SU-DHL-6 (cell line): ENCODE results near the gene CNPY4.

ENCODE experiments used
- H2AFZ ChIP-seq: fragments of 200-600 bp; sonication (generic); 2 replicates; pipeline ENCODE4 v1.6.1; 2014; ENCODE audit warnings: low read depth, mild to moderate bottlenecking, moderate library complexity, mixed read lengths, antibody characterized with exemption, low read length; ENCODE audit not compliant: severe bottlenecking
- H3F3A ChIP-seq: fragments of 200-600 bp; shearing (Covaris generic); 2 replicates; pipeline ENCODE4 v1.6.0; 2016; ENCODE audit warnings: antibody characterized with exemption, mild to moderate bottlenecking; ENCODE audit not compliant: insufficient read depth
- H3K27ac ChIP-seq: fragments of 200-600 bp; sonication (generic); 2 replicates; pipeline ENCODE4 v1.5.1; 2016; ENCODE audit warnings: low read depth, mild to moderate bottlenecking, low read length, moderate library complexity, mixed read lengths
- H3K27me3 ChIP-seq: fragments of 200-600 bp; sonication (generic), shearing (Covaris generic); 2 replicates; pipeline ENCODE4 v1.6.0; 2014; ENCODE audit warnings: mild to moderate bottlenecking, low read length
- H3K36me3 ChIP-seq: fragments of 200-600 bp; sonication (generic); 2 replicates; pipeline ENCODE4 v1.6.1; 2014; ENCODE audit warnings: mild to moderate bottlenecking, low read length, mixed read lengths
- H3K4me2 ChIP-seq: fragments of 300-600, 200-600 bp; shearing (Covaris generic), sonication (generic); 2 replicates; pipeline ENCODE4 v1.6.0; 2014; ENCODE audit warnings: low read length, low read depth, mild to moderate bottlenecking; ENCODE audit not compliant: poor library complexity, severe bottlenecking
- H3K4me3 ChIP-seq: fragments of 200-600 bp; sonication (generic); 2 replicates; pipeline ENCODE4 v1.5.1; 2014; ENCODE audit warnings: antibody characterized with exemption, low read length, mild to moderate bottlenecking, mixed read lengths; ENCODE audit not compliant: insufficient read depth, poor library complexity, severe bottlenecking
- H3K79me2 ChIP-seq: fragments of 200-600 bp; sonication (generic); 2 replicates; pipeline ENCODE4 v1.6.1; 2014; ENCODE audit warnings: mild to moderate bottlenecking, low read length, moderate library complexity; ENCODE audit not compliant: insufficient read depth
- H3K9ac ChIP-seq: fragments of 200-600 bp; sonication (generic); 2 replicates; pipeline ENCODE4 v1.7.0; 2014; ENCODE audit warnings: mild to moderate bottlenecking, low read length
- H3K9me2 ChIP-seq: fragments of 200-600 bp; sonication (generic); replicated peaks from 2 replicates; pipeline ENCODE4 v1.6.1; 2014; ENCODE audit warnings: low read length; ENCODE audit not compliant: insufficient read depth
- H3K9me3 ChIP-seq: fragments of 200-600 bp; sonication (generic); 2 replicates; pipeline ENCODE4 v1.6.1; 2014; ENCODE audit warnings: low read length, mixed read lengths; ENCODE audit not compliant: insufficient read depth
- H4K20me1 ChIP-seq: fragments of 200-600 bp; sonication (generic); 2 replicates; pipeline ENCODE4 v1.6.1; 2014; ENCODE audit warnings: low read depth, mild to moderate bottlenecking, antibody characterized with exemption, low read length, moderate library complexity, mixed read lengths
- CTCF ChIP-seq: fragments of 200-600 bp; sonication (generic); IDR thresholded peaks from one replicate; pipeline ENCODE4 v1.5.1; 2017; ENCODE audit warnings: antibody characterized with exemption, mild to moderate bottlenecking, low read length, moderate library complexity; ENCODE audit not compliant: insufficient read depth, poor library complexity, severe bottlenecking
- EZH2phosphoT487 ChIP-seq: fragments of 200-600 bp; sonication (generic), shearing (Covaris generic); conservative IDR thresholded peaks from 2 replicates; pipeline ENCODE4 v1.6.1; 2018; ENCODE audit warnings: mild to moderate bottlenecking, antibody characterized with exemption, low read length, moderate library complexity, mixed read lengths

The CNPY4 gene

GRCh38 chr7:100154651-100155491, 35.4 kb downstream of the CNPY4 start:
- H2AFZ ChIP-seq: no peak overlapping the region
- H3K79me2 ChIP-seq: peaks cover 23% of the 10 kb centered on the region
- TF ChIP-seq EZH2phosphoT487: no peak
- TF ChIP-seq CTCF: no peak
- H3K27ac ChIP-seq: no peak overlapping the region
- no peak overlapping the region for H3K4me3 ChIP-seq
- H3F3A ChIP-seq: peaks cover 53% of the 10 kb centered on the region
- no peaks in the 10 kb centered on the region for H3K27me3 ChIP-seq
- no peaks in the 10 kb centered on the region for H3K9me2 ChIP-seq
- H3K9ac ChIP-seq: no peak overlapping the region
- no peaks in the 10 kb centered on the region for H3K36me3 ChIP-seq
- H3K9me3 ChIP-seq: no peaks in the 10 kb centered on the region
- no peaks in the 10 kb centered on the region for H4K20me1 ChIP-seq
- no peak overlapping the region for H3K4me2 ChIP-seq

GRCh38 chr7:100155553-100156317, 36.3 kb downstream of the CNPY4 start:
- Histone ChIP-seq H3K9ac (no peak overlapping the region), H3K79me2 (peaks cover 15% of the 10 kb centered on the region), H3F3A (peaks cover 48% of the 10 kb centered on the region), H2AFZ (no peak overlapping the region), H3K27me3 (no peaks in the 10 kb centered on the region), H3K4me2 (no peak overlapping the region), H3K36me3 (no peaks in the 10 kb centered on the region), H3K4me3 (no peak overlapping the region), H3K9me3 (no peaks in the 10 kb centered on the region), H3K9me2 (no peaks in the 10 kb centered on the region), H4K20me1 (no peaks in the 10 kb centered on the region), H3K27ac (peak overlapping the region; percentile 70)
- TF ChIP-seq EZH2phosphoT487 (no peak), CTCF (no peak)

GRCh38 chr7:100156331-100157068, 37.1 kb downstream of the CNPY4 start:
- Histone ChIP-seq H3K36me3 (no peaks in the 10 kb centered on the region), H3K9me3 (no peaks in the 10 kb centered on the region)

More at GRCh38 chr7:100156331-100157068, 37.1 kb downstream of the CNPY4 start:
- Histone ChIP-seq H3K79me2 (peaks cover 13% of the 10 kb centered on the region), H3F3A (peaks cover 48% of the 10 kb centered on the region), H3K9ac (peak overlapping the region; percentile 92), H3K9me2 (no peaks in the 10 kb centered on the region), H3K27me3 (no peaks in the 10 kb centered on the region), H4K20me1 (no peaks in the 10 kb centered on the region), H2AFZ (no peak overlapping the region), H3K27ac (peak overlapping the region; percentile 70), H3K4me3 (peak overlapping the region; percentile 95), H3K4me2 (peak overlapping the region; percentile 89)
- TF ChIP-seq CTCF (no peak), EZH2phosphoT487 (no peak)
